ENCODE data around the gene ZNF689. TPM values are rescaled to one million over a fixed set of nuclear protein-coding genes. Genes with fewer than 3 reads are reported as not detected.

Gene ZNF689
- total and polyA plus RNA-seq, 2 of the 13 experiments (the other 11 are each of a cell fraction or from before 2014, with no cell fraction given): 9.7 to 19.5 TPM

DNA sequence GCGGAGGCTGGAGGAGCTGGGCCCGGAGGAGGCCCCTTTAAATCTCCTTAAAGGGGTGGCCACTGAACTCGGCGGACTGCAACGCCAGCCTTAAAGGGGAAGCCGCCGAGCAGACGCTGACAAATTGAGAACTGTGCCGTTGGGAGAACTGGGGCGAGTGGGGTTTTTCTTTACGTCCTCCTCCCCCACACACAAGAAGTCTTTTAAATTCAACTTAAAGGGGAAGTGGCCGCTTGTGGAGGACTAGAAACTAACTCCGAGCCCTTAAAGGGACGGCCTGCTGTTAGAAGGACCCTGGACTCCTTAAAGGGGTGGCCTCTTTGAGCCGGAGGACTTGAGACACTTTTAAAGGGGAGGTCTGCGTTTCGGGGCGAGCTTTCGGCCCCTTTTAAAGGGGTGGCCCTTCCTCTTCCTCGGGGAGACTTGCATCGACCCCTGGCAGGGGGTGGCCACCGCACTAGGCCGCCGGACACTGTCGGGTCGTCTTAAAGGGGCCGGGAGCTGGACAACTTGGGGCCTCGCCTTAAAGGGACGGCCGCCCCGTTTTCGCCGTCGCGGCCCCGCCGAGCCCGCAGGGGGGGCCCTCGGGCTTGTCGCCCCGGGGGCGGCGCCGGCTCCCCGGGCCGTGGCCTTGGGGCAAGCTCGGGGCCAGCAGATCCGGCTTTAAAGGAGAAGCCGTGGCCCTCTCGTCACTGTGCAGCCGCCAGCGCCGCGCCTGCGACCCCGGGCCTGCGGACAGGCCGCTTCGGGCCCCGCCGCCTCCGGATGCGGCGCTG, 48.7 kb upstream of the ZNF689 start (continued):
- TF ChIP-seq ZBTB8A (CRISPR knock-in tag; IDR thresholded peaks at IDR 0.05; ENCODE audit: borderline replicate concordance, low read depth): no peak
- TF ChIP-seq, protein P1, sequence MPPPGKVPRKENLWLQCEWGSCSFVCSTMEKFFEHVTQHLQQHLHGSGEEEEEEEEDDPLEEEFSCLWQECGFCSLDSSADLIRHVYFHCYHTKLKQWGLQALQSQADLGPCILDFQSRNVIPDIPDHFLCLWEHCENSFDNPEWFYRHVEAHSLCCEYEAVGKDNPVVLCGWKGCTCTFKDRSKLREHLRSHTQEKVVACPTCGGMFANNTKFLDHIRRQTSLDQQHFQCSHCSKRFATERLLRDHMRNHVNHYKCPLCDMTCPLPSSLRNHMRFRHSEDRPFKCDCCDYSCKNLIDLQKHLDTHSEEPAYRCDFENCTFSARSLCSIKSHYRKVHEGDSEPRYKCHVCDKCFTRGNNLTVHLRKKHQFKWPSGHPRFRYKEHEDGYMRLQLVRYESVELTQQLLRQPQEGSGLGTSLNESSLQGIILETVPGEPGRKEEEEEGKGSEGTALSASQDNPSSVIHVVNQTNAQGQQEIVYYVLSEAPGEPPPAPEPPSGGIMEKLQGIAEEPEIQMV (CRISPR knock-in tag; IDR thresholded peaks at IDR 0.05; ENCODE audit: low read depth): no peak
- no peak for TF ChIP-seq HNRNPUL1 (IDR thresholded peaks at IDR 0.05; ENCODE audit: low read depth, low read length)
- TF ChIP-seq SMARCE1 (IDR thresholded peaks at IDR 0.05; ENCODE audit: borderline replicate concordance): no peak
- TF ChIP-seq, protein P2, sequence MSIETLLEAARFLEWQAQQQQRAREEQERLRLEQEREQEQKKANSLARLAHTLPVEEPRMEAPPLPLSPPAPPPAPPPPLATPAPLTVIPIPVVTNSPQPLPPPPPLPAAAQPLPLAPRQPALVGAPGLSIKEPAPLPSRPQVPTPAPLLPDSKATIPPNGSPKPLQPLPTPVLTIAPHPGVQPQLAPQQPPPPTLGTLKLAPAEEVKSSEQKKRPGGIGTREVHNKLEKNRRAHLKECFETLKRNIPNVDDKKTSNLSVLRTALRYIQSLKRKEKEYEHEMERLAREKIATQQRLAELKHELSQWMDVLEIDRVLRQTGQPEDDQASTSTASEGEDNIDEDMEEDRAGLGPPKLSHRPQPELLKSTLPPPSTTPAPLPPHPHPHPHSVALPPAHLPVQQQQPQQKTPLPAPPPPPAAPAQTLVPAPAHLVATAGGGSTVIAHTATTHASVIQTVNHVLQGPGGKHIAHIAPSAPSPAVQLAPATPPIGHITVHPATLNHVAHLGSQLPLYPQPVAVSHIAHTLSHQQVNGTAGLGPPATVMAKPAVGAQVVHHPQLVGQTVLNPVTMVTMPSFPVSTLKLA (IDR thresholded peaks at IDR 0.05): no peak
- no peak; the same call in 1 of the 2 replicates for TF ChIP-seq DR1 (CRISPR knock-in tag; IDR thresholded peaks at IDR 0.05)
- peak; percentile 38; the same call in 1 of the 2 replicates for TF ChIP-seq ZNF709 (CRISPR knock-in tag; IDR thresholded peaks at IDR 0.05)
- TF ChIP-seq, protein P3, sequence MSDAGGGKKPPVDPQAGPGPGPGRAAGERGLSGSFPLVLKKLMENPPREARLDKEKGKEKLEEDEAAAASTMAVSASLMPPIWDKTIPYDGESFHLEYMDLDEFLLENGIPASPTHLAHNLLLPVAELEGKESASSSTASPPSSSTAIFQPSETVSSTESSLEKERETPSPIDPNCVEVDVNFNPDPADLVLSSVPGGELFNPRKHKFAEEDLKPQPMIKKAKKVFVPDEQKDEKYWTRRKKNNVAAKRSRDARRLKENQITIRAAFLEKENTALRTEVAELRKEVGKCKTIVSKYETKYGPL (CRISPR knock-in tag; IDR thresholded peaks at IDR 0.05): no peak
- TF ChIP-seq, protein P4, sequence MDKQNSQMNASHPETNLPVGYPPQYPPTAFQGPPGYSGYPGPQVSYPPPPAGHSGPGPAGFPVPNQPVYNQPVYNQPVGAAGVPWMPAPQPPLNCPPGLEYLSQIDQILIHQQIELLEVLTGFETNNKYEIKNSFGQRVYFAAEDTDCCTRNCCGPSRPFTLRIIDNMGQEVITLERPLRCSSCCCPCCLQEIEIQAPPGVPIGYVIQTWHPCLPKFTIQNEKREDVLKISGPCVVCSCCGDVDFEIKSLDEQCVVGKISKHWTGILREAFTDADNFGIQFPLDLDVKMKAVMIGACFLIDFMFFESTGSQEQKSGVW (CRISPR knock-in tag; IDR thresholded peaks at IDR 0.05; ENCODE audit: borderline replicate concordance): no peak
- TF ChIP-seq, protein P5, sequence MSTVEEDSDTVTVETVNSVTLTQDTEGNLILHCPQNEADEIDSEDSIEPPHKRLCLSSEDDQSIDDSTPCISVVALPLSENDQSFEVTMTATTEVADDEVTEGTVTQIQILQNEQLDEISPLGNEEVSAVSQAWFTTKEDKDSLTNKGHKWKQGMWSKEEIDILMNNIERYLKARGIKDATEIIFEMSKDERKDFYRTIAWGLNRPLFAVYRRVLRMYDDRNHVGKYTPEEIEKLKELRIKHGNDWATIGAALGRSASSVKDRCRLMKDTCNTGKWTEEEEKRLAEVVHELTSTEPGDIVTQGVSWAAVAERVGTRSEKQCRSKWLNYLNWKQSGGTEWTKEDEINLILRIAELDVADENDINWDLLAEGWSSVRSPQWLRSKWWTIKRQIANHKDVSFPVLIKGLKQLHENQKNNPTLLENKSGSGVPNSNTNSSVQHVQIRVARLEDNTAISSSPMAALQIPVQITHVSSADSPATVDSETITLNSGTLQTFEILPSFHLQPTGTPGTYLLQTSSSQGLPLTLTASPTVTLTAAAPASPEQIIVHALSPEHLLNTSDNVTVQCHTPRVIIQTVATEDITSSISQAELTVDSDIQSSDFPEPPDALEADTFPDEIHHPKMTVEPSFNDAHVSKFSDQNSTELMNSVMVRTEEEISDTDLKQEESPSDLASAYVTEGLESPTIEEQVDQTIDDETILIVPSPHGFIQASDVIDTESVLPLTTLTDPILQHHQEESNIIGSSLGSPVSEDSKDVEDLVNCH (CRISPR knock-in tag; IDR thresholded peaks at IDR 0.05): no peak
- TF ChIP-seq ZNF790 (CRISPR knock-in tag; IDR thresholded peaks at IDR 0.05; ENCODE audit: borderline replicate concordance): no peak
- TF ChIP-seq SAFB2 (CRISPR knock-in tag; IDR thresholded peaks at IDR 0.05; ENCODE audit: borderline replicate concordance, low read depth): 0 out of 2 replicates have a peak, but pooled peaks have one; percentile 48
- TF ChIP-seq RFX3 (CRISPR knock-in tag; IDR thresholded peaks at IDR 0.05): no peak
- TF ChIP-seq, protein P6, sequence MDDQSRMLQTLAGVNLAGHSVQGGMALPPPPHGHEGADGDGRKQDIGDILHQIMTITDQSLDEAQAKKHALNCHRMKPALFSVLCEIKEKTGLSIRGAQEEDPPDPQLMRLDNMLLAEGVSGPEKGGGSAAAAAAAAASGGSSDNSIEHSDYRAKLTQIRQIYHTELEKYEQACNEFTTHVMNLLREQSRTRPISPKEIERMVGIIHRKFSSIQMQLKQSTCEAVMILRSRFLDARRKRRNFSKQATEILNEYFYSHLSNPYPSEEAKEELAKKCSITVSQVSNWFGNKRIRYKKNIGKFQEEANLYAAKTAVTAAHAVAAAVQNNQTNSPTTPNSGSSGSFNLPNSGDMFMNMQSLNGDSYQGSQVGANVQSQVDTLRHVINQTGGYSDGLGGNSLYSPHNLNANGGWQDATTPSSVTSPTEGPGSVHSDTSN (CRISPR knock-in tag; IDR thresholded peaks at IDR 0.05; ENCODE audit: borderline replicate concordance): no peak
- TF ChIP-seq TGIF2 (CRISPR knock-in tag; IDR thresholded peaks at IDR 0.05): no peak
- TF ChIP-seq BHLHE40 (IDR thresholded peaks at IDR 0.05; ENCODE audit: low read length): no peak
- no peak for TF ChIP-seq EZH2 (conservative IDR thresholded peaks at IDR 0.05; ENCODE audit: low read depth, low read length)
- TF ChIP-seq SP2 (CRISPR knock-in tag; IDR thresholded peaks at IDR 0.05): no peak
- TF ChIP-seq ZFAT (CRISPR knock-in tag; conservative IDR thresholded peaks at IDR 0.05): no peak

Measured in HepG2 (cell line).